CD14-positive monocyte (primary cell): ENCODE measurements around the gene GH1. TPM values are rescaled to one million over a fixed set of nuclear protein-coding genes. Genes with fewer than 3 reads are reported as not detected.

Experiments used
- DNase-seq, 3 donors: peaks; one replicate each; pipeline ENCODE4 v3.0.0-alpha.2; 2011 to 2022
- H2AFZ ChIP-seq: 2 replicates; pipeline ENCODE4 v1.6.0; 2012; ENCODE audit warnings: mild to moderate bottlenecking, low read depth, low read length, inconsistent platforms; ENCODE audit not compliant: insufficient read depth, poor library complexity, severe bottlenecking
- H3K27ac ChIP-seq, 2 donors: 1 replicate in 1 of 2; 2 replicates in 1 of 2; pipeline ENCODE4 v1.5.1; 2012 to 2013; ENCODE audit warnings: low read length in 2 of 2, control low read depth in 1 of 2, inconsistent platforms in 1 of 2, low read depth in 1 of 2, mild to moderate bottlenecking in 1 of 2
- H3K27me3 ChIP-seq, 2 donors: one replicate each; pipeline versions ENCODE4 v1.6.0 to v1.6.1; 2011 to 2013; ENCODE audit warnings: low read length in 2 of 2; ENCODE audit not compliant: control insufficient read depth in 2 of 2, insufficient read depth in 2 of 2
- H3K36me3 ChIP-seq, 2 donors: replicated peaks in 1 of 2; 1 replicate in 1 of 2; 2 replicates in 1 of 2; pipeline versions ENCODE4 v1.5.1 to v1.6.1; 2012 to 2013; ENCODE audit warnings: low read length in 2 of 2, control low read depth in 1 of 2, inconsistent platforms in 1 of 2, mild to moderate bottlenecking in 1 of 2; ENCODE audit not compliant: insufficient read depth in 2 of 2, control insufficient read depth in 1 of 2
- H3K4me1 ChIP-seq, 2 donors: 1 replicate in 1 of 2; 2 replicates in 1 of 2; pipeline versions ENCODE4 v1.5.1 to v1.6.1; 2012 to 2013; ENCODE audit warnings: low read length in 2 of 2, control low read depth in 1 of 2, inconsistent platforms in 1 of 2, mild to moderate bottlenecking in 1 of 2, moderate library complexity in 1 of 2; ENCODE audit not compliant: insufficient read depth in 2 of 2, control insufficient read depth in 1 of 2
- H3K4me2 ChIP-seq: replicated peaks from 2 replicates; pipeline ENCODE3; 2012; ENCODE audit warnings: low read length, moderate library complexity, mild to moderate bottlenecking; ENCODE audit not compliant: poor library complexity, severe bottlenecking; ENCODE audit errors: extremely low read depth
- H3K4me3 ChIP-seq, 3 experiments: fragments of 200-600 bp in 1 of 3; sonication (generic) in 1 of 3; replicated peaks in 1 of 3; 1 replicate in 2 of 3; 2 replicates in 1 of 3; pipeline ENCODE4 v1.5.1; 2011 to 2013; ENCODE audit warnings: low read length in 3 of 3, mild to moderate bottlenecking in 3 of 3, control low read depth in 2 of 3, low read depth in 2 of 3, inconsistent platforms in 1 of 3, moderate library complexity in 1 of 3
- H3K79me2 ChIP-seq: 2 replicates; pipeline ENCODE4 v1.6.0; 2012; ENCODE audit warnings: mild to moderate bottlenecking, control low read depth, inconsistent platforms, low read length, moderate library complexity; ENCODE audit not compliant: insufficient read depth
- H3K9ac ChIP-seq: 2 replicates; pipeline ENCODE4 v1.6.0; 2017; ENCODE audit warnings: low read length, mild to moderate bottlenecking; ENCODE audit not compliant: insufficient read depth, poor library complexity, severe bottlenecking
- H3K9me3 ChIP-seq, 2 donors: replicated peaks in 1 of 2; 1 replicate in 1 of 2; 2 replicates in 1 of 2; pipeline versions ENCODE4 v1.5.1 to v1.6.1; 2012 to 2013; ENCODE audit warnings: low read length in 2 of 2, control low read depth in 1 of 2; ENCODE audit not compliant: control insufficient read depth in 1 of 2, insufficient read depth in 1 of 2
- H4K20me1 ChIP-seq: 2 replicates; pipeline ENCODE4 v1.6.0; 2012; ENCODE audit warnings: mild to moderate bottlenecking, low read length, control low read depth, moderate library complexity; ENCODE audit not compliant: insufficient read depth
- H3K27ac Mint-ChIP-seq, 7 donors: one replicate each; pipeline ENCODE4 v1.8.0; 2020; ENCODE audit warnings: mild to moderate bottlenecking in 7 of 7, mixed read lengths in 7 of 7, moderate library complexity in 6 of 7, inconsistent platforms in 2 of 7
- H3K27me3 Mint-ChIP-seq, 3 donors: one replicate each; pipeline ENCODE4 v1.8.0; 2021 to 2022; ENCODE audit warnings: low read depth in 3 of 3, mild to moderate bottlenecking in 3 of 3, mixed read lengths in 3 of 3, moderate library complexity in 3 of 3, inconsistent platforms in 1 of 3
- H3K36me3 Mint-ChIP-seq, 2 donors: one replicate each; pipeline ENCODE4 v1.8.0; 2020; ENCODE audit warnings: mixed read lengths in 2 of 2, inconsistent platforms in 1 of 2, mild to moderate bottlenecking in 1 of 2
- H3K4me1 Mint-ChIP-seq: one replicate; pipeline ENCODE4 v1.8.0; 2020; ENCODE audit warnings: mild to moderate bottlenecking, mixed read lengths
- H3K4me3 Mint-ChIP-seq, 2 donors: one replicate each; pipeline ENCODE4 v1.8.0; 2020; ENCODE audit warnings: mild to moderate bottlenecking in 2 of 2, mixed read lengths in 2 of 2, moderate library complexity in 1 of 2
- H3K9me3 Mint-ChIP-seq, 7 donors: one replicate each; pipeline ENCODE4 v1.8.0; 2020 to 2022; ENCODE audit warnings: mixed read lengths in 7 of 7, mild to moderate bottlenecking in 6 of 7, moderate library complexity in 6 of 7, inconsistent platforms in 2 of 7
- CTCF ChIP-seq: fragments of 200-600 bp; IDR thresholded peaks from one replicate; pipeline ENCODE4 v1.8.0; 2022; ENCODE audit warnings: antibody characterized with exemption, mild to moderate bottlenecking
- WGBS: methylation state at CpG from one replicate; pipeline ENCODE4 v1.1.5; 2013; ENCODE audit warnings: missing lambda C conversion rate; ENCODE audit not compliant: insufficient coverage; 5-methylcytosine and 5-hydroxymethylcytosine counted together
- intact Hi-C, 2 donors: fragments of 100-400 bp; cut with micrococcal nuclease; formaldehyde crosslinking; loops; one replicate each; pipeline versions ENCODE4 v1.15.0 to v1.15.1; 2023
- polyA plus RNA-seq, 3 donors: library from polyadenylated mRNA; depleted of rRNA in 1 of 3; unstranded in 2 of 3; stranded (reverse) in 1 of 3; fragments of 300-500 nt in 2 of 3; fragments of >200 nt in 1 of 3; fragmentation: Illumina TruSeq in 2 of 3; gene quantifications; 1 replicate in 2 of 3; 2 replicates in 1 of 3; pipeline ENCODE4 v1.2.3, GENCODE V29; 2012 to 2021

GH1 gene
- polyA plus RNA-seq, 3 donors: not detected

- Histone ChIP-seq H3K4me1 (peaks cover 24 to 26% of the 10 kb centered on the region in 2 donors), H3K4me3 (no peak overlapping the region), H3K9ac (no peak overlapping the region), H3K36me3 (peaks cover 0 to 8% of the 10 kb centered on the region in 2 donors), H3K9me3 (no peaks in the 10 kb centered on the region), H3K27ac (no peak overlapping the region), H4K20me1 (no peaks in the 10 kb centered on the region), H3K27me3 (no peaks in the 10 kb centered on the region), H3K4me2 (no peak overlapping the region), H3K79me2 (no peaks in the 10 kb centered on the region), H2AFZ (no peak overlapping the region)
- Mint-ChIP-seq H3K27ac (no peak overlapping the region), H3K4me3 (no peak overlapping the region), H3K36me3 (peaks cover 4 to 5% of the 10 kb centered on the region in 2 donors), H3K9me3 (peaks cover 0 to 2% (median 0%) of the 10 kb centered on the region in 7 donors), H3K27me3 (peaks cover 4 to 14% (median 5%) of the 10 kb centered on the region in 3 donors), H3K4me1 (peaks cover 27% of the 10 kb centered on the region)
- TF ChIP-seq CTCF: no peak
- 94% methylated on average over 7 of the region's 10 CpGs for WGBS
- DNase-seq: no peak
- intact Hi-C loops: loop anchor here in 1 of 2 donors (10.0 kb wide), 1 partner anchor 356 kb away; no protein-coding TSS in a partner anchor
These were observed 10.5 kb upstream of the GH1 start for GRCh38 chr17:63928966-63929695.

- Histone ChIP-seq H2AFZ (no peak overlapping the region), H3K4me2 (no peak overlapping the region), H3K27ac (no peak overlapping the region), H3K9ac (no peak overlapping the region), H3K79me2 (no peaks in the 10 kb centered on the region), H3K36me3 (peaks cover 0 to 8% of the 10 kb centered on the region in 2 donors), H4K20me1 (no peaks in the 10 kb centered on the region), H3K27me3 (no peaks in the 10 kb centered on the region), H3K9me3 (no peaks in the 10 kb centered on the region), H3K4me1 (peaks cover 24 to 26% of the 10 kb centered on the region in 2 donors), H3K4me3 (no peak overlapping the region)
- Mint-ChIP-seq H3K4me1 (peaks cover 27% of the 10 kb centered on the region), H3K27me3 (peaks cover 5 to 12% (median 5%) of the 10 kb centered on the region in 3 donors), H3K27ac (no peak overlapping the region), H3K9me3 (peaks cover 0 to 2% (median 0%) of the 10 kb centered on the region in 7 donors), H3K36me3 (peaks cover 4 to 5% of the 10 kb centered on the region in 2 donors), H3K4me3 (peak overlapping the region in 1 of 2 donors; percentile 31)
- 91% methylated on average over 5 of the region's 10 CpGs for WGBS
- no peak for TF ChIP-seq CTCF
- intact Hi-C loops: loop anchor here in 1 of 2 donors (10.0 kb wide), 1 partner anchor 357 kb away; no protein-coding TSS in a partner anchor
- DNase-seq: no peak
These were observed 9.6 kb upstream of the GH1 start for GRCh38 chr17:63928172-63928666.
